ENCODE measurements around the gene SIL1.
"Not testable (repeated sequence)": the region's sequence is repeated elsewhere in the genome, so short reads cannot be mapped to it uniquely, and the experiment has no call there.

The SIL1 gene

DNA sequence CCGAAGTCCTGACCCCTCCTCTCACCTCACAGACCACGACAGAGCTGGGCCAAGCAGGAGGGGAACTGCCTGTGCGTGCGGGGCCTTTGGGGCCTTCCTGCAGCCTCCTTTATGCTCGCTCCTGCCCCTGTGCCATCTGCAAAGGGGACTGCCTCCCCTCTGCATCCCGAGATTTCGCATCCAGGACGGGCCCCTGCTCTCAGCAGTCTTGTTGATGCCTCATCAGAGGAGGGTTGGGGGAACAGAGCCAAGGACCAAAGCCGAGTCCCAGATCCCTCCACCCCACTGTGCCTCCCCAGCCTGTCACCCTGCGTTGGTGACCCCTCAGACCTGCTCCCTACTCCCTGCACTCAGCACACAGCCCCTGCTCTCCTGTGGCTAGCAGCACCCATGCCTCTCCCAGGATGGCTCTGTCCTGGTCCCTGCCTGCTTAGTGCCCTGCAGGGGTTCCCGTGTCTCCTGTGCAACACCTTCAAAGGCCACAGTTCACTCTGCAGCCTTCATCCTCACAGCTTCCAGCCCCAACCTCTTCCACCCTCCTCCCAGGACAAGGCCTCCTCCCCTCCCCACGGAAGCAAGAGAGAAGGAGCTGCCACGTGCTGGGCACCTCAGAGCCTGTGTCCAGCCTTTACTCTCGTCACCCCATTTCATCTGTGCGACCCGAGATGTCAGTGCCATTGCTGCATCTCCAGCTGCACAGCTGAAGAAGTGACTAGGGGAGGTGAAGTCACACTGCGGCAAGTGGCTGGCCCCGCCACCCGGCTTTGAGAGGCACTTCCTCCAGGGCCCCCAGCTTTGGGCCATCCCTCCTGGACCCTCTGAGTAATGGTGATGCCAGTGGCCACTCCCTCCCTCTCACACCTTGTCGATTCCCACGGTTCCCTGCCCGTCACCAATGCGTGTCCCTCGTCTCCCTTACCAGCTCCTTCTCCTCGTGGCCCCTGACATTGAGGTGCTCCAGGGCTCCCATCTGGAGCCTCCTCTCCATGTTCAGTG is 260.5 kb downstream of the SIL1 start:
- no peak for DNase-seq

DNA sequence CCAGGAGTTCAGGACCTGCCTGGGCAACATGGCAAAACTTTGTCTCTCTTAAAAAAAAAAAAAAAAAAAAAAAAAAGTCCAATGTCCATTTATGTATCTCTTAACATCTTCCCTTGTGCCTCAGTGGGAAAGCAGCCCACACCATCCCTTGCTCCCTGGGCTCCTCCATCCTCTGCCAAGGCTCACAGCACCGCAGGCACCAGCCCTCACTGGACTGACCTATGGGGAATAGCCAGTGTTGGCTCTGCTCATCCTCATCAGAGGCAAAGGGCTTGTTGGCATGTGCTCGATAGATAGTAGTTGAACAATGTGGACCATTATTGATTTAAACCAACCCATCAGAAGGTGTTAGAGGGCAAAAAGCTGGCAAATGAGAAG is 261.2 kb downstream of the SIL1 start:
- no peak for DNase-seq

DNA sequence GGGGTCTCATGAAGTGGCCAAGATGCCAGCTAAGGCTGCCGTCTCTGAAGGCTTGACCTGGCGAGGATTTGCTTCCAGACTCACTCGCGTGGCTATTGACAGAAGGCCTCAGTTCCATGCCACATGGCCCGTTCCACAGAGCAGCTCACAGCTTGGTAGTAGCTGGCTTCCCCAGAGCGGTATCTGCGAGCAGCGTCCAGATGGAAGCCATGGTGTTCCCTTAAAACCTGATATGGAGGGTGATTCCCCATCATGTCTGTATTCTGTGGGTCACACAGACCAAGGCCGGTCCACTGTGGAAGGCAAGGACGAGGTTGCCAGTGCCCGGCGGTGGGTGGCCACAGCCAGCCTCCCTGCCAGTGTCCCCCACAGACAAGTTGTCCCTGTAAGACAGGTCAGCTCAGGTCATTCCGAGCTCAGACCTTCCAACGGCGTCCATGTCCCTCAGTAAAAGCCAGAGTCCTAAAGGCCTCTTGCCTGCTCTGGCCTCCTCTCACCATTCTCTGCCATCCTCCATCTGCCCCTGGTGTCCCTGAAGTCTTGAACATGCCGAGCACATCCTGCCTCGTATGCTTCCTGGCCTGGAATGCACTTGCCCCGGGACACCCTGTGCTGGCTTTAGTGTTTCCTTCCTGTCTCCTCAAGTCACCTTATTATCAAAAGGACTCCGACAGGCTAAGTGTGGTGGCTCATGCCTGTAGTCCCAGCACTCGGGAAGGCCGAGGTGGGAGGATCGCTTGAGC is 261.8 kb downstream of the SIL1 start:
- DNase-seq, result no peak

DNA sequence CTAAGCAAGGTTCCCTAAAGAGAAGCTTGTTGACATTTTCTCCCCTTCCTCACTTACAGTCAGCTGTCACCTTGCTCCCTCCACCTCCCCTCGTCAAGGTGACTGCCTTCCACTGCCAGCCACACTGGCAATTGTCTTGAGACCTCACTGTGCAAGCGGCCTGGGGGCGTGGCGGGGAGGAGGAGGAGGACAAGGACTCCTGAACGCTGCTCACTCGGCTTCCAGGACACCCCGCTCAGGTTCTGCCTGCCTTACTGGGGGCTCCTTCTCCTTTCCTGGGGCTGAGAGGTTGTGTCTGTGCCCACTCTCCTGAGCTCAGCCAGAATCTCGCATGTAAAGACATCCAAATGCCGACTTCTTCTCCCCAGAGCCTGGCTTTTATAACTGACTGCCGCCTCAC is 262.7 kb downstream of the SIL1 start:
- no peak for DNase-seq

DNA sequence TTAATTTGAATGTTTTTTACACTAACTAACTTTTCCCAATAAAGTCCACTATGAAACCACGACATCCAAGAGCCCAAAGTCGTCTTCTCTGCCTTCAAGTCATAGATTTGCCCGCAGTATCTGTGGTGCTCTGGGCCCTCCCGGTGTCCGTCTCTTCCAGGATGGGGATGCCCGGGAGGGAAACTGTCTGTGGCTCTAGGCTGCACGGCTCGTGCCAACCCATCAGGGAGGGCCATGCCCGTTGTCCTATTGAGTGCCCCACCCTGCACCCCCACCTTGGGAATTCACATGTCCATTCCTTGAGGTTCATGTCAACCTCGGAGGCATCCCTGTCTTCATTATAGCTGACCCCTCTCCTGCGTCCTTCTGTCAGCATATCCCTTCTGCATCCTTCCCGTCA is 263.2 kb downstream of the SIL1 start:
- DNase-seq, result no peak

DNA sequence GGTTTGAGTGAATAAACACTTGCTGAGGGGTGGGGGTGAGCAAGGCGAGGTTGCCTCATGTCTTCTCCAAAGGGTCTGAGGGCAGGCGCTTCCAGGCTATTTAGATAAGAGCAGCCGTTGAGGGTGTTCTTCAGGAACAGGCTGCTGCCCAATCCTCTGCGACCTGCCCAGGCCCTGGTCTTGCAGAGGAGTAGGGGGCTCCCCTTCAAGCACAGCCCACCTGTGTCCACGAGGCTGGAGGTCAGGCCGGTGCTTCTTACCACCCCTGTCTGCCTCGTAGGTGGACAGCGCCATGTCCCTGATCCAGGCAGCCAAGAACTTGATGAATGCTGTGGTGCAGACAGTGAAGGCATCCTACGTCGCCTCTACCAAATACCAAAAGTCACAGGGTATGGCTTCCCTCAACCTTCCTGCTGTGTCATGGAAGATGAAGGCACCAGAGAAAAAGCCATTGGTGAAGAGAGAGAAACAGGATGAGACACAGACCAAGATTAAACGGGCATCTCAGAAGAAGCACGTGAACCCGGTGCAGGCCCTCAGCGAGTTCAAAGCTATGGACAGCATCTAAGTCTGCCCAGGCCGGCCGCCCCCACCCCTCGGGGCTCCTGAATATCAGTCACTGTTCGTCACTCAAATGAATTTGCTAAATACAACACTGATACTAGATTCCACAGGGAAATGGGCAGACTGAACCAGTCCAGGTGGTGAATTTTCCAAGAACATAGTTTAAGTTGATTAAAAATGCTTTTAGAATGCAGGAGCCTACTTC is 264.5 kb downstream of the SIL1 start:
- DNase-seq, result no peak

DNA sequence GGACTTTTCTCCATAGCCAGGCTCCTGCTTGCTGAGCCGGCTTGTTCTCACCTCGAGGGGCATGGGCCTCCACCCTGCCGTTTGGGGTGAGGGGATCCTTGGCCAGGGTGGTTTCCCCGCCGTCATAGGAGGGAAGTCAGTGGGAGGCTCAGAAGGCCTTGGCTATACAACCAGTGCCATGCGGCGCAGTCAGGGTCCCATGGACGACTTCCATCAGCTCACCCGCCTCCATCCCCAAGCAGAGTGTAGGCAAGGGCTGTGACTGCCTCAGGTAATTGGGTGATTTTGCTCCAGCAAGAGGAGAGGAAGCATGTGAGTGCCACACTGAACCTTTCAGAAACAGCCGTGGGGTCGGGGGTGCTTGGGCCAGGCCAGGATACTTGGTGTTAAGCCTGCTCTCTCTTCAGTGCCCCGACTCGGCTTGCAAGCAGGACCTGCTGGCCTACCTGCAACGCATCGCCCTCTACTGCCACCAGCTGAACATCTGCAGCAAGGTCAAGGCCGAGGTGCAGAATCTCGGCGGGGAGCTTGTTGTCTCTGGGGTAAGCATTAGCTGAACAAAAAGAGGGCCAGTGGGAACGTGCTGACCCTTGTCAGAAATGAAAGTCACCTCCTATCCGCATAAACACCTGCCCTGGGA is 265.9 kb downstream of the SIL1 start:
- no peak for DNase-seq

DNA sequence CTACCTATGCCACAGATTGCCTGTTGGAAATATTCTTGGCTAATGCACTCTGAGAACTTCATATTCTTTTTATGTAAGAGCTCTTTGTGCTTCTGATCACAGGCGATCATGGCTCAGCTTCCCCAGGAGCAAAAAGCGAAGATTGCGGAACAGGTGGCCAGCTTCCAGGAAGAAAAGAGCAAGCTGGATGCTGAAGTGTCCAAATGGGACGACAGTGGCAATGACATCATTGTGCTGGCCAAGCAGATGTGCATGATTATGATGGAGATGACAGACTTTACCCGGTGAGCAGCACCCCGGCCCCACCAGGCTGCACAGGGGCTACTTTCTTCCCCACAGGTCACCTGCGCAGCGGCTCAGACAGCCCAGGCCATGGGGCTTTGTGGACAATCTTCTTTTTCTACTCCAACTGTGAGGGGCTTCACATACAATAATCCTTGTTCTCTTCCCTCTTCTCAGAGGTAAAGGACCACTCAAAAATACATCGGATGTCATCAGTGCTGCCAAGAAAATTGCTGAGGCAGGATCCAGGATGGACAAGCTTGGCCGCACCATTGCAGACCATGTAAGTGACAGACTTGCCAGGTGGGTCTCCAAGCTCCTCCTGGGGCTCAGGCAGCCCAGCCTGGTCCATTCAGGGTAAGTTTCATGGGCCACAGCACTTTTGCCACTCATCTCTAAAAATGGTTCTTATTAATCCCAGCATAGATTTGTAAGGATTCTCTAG is 267.6 kb downstream of the SIL1 start:
- DNase-seq, result no peak

DNA sequence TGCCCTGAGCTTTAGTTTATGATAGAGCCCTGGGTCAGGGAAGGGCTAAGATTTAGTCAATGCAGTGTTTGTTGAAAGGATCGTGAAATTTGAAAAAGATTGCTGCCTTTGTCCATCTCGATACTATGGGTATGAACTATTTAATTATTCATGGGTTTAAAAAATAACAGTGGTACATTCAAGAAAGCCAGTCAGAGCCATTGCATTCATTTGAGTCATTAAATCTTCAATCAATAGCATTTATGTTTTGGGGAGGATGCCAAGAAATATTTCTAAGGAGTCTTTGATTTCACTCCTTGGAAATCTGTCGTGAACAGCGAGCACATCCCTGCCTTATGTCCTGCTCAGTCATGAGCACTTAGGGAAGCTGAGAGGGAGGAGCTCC is 268.6 kb downstream of the SIL1 start:
- DNase-seq, result no peak

DNA sequence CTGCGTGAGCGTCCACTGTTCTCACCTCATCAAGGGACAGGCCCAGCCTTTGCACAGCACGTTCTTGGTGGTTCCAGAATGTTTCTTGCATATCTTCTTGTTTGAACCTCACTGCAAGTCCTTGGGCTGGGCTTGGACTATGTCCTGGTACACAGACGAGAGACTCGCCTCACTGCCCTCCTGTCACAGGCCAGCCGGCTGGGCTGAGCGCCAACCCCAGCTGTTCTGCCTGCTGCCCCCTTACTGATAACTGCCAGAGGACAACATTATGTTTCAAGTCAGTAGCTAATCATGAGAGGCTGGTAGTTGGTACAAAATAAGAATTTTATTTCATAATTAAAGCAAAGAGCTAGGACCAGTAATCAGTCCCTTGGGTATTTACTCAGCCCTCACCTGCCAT is 270.2 kb downstream of the SIL1 start:
- no peak for DNase-seq

DNA sequence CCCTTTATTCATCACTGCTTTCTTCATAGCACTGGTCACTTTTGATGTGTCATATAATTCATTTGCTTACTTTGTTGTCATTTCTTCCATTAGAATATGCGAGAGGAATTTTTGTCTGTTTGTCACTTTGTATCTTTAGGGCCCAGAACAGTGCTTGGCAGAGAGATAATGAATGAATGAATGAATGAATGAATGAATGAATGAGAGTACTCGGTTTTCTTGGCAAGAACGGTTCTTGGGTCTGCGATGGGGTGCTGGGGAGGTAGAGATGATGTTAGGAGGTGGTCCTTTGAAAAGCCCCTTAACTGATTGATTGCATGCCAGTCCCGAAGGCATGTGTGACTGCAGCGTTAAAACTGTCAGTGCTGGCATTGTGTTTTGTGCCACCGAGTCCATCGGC is 270.6 kb downstream of the SIL1 start:
- no peak for DNase-seq

DNA sequence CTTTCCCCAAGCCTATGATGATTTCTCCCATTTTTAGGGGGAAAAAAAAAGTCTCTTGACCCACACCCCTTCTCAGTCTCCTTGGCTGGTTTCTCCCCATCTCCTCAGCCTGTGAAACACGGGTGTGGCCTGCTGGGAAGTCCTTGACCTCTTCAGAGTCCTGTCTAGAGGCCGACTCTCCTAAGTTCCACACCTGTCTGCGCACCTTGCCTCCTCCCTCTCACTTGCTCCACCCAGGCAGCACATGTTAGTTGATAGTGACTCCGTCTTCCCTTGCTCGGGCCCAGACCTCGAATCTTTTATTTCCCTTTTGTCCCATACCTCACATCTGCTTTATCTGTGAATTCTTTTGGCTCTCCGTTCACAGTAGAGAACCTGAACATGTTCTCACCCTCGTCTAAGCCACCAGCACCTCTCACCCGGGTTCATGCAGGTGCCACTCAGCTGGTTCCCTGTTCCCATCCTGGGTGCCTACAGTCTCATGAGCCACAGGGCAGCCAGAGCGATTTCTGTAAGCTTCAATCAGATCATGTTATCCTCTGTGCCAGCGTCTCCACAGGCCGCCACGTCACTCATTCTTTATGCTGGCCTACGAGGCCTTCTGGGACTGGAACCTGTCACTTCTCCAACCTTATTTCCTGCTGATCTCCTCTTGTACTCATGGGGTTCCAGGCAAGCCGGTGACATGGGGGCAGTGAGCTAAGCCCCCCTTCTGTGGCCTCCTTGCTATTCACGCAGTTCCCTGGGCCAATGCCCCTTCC is 271.3 kb downstream of the SIL1 start:
- DNase-seq, result no peak

DNA sequence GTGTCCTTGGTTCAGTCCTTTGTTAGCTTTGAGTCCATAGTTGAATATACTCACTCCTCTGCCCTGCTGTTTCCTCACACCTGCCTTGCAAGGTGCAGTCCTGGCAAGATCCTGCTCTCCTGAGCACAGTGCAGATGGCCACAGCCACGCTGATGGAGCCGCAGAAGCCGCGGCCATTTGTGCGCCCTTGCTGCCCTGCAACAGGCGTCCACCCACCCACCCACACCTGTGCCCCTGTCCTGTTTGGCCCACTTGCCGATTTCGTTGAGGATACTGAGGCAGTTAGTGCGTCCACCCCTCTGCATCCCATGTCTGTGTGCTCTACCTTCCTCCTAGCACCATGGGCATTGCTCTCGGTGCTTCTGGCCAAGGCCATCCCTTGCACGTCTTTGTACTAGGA is 271.9 kb downstream of the SIL1 start:
- no peak for DNase-seq

DNA sequence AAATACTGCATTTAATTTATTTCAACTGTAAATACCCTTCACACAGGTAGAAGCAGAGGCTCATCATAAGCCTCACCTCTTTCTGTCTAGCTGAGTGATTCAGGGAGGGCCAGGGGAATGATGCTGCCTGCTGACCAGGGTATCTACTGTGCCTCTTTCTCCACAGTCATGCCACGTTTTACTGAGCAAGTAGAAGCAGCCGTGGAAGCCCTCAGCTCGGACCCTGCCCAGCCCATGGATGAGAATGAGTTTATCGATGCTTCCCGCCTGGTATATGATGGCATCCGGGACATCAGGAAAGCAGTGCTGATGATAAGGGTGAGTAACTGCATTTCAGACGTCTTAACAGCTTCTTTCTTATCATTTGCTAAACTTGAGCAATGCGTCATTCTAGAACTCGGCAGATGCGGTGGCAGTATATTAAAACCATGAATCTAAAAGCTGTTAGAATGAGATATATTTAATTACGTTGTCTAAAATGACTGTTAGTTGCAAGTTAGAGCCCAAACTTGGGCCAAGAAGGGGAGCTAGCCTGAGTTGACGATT is 273.0 kb downstream of the SIL1 start:
- no peak for DNase-seq

DNA sequence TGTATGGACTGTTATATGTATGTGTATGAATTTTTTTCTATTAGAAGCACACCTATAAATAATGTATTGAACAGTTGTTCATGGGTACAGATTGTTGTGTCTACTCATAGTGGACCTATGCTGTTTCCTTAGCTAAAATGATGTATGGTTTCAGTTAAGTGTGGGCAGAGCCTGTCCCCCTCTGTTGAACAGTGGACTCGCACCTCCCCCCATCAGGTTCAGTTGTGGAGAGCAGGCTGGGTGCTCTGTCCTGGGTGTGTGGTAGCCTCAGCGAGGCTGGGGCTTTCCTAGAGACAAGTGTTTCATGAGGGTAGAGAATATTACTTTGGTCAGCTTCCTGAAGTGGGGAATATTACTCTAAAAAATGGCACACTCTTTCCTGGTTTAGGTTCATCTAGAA is 275.7 kb downstream of the SIL1 start:
- no peak for DNase-seq

DNA sequence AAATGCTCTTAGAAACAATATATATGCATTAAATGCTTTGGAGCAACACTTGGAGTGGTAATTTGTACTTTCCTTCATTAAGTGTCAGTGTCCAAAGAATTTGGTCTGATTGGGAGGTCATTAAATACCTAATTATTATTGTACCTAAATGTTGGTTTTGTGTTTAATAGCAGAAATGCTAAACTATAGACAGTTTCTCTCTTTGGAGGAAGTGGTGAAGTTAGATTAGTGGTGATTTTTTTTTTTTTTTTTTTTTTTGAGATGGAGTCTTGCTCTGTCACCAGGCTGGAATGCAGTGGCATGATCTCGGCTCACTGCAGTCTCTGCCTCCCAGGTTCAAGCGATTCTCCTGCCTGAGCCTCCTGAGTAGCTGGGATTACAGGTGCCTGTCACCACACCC is 276.8 kb downstream of the SIL1 start:
- not testable (repeated sequence) for DNase-seq

DNA sequence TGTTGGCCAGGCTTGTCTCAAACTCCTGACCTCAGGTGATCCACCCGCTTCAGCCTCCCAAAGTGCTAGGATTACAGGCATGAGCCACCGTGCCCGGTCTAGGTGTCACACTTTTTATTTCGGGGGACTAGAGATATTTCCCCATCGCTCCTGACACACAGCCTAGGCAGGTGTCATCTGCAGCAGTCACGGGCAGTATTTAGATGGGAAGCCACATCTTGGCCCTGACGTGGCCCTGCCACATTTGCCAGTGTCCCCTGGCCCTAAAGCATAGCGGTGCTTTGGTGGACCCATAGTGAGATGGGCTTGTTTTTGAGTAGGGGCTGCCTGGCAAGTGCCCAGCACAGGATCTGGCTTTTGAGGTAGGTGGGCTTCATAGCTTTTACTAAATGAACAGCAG is 278.0 kb downstream of the SIL1 start:
- no peak for DNase-seq

DNA sequence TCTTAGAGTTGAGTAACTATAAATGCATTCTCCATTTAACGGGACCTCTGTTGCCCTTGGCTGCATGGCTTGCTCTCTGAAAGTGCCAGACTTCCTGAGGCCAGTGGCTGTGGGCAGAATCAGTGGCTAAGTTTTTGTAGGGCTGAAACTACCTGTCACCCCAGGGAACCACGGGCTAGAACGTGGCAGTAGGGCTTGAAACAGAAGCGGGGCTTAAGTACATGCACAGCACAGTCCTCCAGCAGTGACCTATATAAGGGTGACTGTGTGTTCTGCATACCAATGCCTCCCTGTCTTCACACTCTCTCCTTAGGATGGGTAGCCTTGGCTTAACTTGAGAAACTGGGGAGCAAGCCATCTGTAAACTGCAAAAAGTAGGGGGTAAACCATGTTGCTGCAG is 279.5 kb downstream of the SIL1 start:
- DNase-seq, result no peak

DNA sequence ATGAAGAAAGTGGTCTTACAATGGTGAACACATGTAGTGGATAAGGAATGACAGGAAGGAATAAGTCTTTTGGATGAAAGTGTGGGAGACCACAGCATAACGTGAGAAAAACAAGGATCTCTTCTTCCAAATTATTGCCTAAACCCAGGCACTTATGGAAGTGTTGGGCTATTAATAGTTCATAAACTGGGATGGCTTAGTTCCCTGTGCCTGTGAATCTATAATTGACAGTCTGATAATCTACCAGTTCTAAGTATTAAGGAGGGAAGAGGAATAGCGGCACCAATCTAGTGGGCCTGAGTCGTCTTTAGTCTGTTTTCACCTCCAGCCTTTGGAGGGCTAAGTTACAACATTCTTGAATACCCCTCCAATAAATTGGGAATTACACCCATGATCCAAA is 283.8 kb downstream of the SIL1 start:
- DNase-seq, result no peak

DNA sequence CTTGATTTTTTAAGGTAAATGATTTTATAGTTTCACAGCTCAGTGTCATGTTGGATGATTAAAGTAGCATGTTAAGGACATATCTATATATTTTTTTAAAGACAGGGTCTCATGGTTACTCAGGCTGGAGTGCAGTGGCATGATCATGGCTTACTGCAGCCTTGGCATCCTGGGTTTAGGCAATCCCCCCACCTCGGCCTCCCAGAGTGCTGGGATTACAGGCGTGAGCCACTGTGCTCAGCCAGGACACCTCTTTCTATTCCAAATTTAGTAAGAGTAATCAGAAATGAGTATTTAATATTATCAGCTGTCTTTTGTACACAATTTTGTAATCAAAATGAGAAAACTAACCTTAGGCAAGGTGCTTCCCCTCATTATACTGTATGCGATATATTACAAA is 284.4 kb downstream of the SIL1 start:
- DNase-seq, result no peak

DNA sequence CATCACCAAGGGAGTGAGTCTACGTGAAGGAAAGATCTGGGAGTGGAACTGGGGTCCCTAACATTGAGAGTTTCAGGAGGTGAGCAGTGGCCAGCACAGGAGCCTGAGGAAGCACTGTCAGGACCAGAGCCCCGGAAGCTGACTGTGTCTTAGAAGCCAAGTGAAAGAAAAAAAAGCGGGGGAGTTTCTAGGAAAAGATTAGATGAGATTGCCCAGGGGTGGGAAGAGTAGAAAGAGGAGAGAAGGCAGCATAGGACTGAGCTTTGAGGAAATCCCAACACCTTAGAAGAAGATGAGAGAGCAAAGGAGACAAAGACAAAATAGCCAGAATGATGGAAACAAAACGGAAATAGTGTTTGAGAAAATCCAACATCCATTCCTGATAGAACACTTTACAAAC is 286.1 kb downstream of the SIL1 start:
- DNase-seq, result no peak
